Cardiac fibroblast (primary cell): Measurements from ENCODE around the gene SHD.
"Not testable (repeated sequence)": the region's sequence is repeated elsewhere in the genome, so short reads cannot be mapped to it uniquely, and the experiment has no call there.

Experiments used
- DNase-seq, 2 donors: peaks; one replicate each; pipeline versions ENCODE4 v3.0.0 to v3.0.0-alpha.2; 2010; ENCODE audit warnings: low read depth in 2 of 2
- H3K4me3 ChIP-seq, 2 donors: replicated peaks in 1 of 2; 1 replicate in 1 of 2; 2 replicates in 1 of 2; pipeline ENCODE4 v1.5.1; 2011; ENCODE audit warnings: low read depth in 2 of 2, low read length in 2 of 2, mild to moderate bottlenecking in 2 of 2, moderate library complexity in 1 of 2
- CTCF ChIP-seq: IDR thresholded peaks from one replicate; pipeline ENCODE4 v1.5.1; 2011; ENCODE audit warnings: low read depth, mild to moderate bottlenecking, low read length, inconsistent platforms

SHD gene

GRCh38 chr19:4278419-4279266 is at the start of gene SHD:
SHD (plus strand) TSS chr19:4279266; CDS start chr19:4280064, 798 bp downstream.
- TF ChIP-seq CTCF, result no peak
- no peak within 1 kb of the TSS for H3K4me3 ChIP-seq
- no peak for DNase-seq

GRCh38 chr19:4230237-4230636 is 48.8 kb upstream of the SHD start:
- not testable (repeated sequence) for DNase-seq, H3K4me3 ChIP-seq

GRCh38 chr19:4231521-4231920 is 47.5 kb upstream of the SHD start:
- H3K4me3 ChIP-seq, DNase-seq: not testable (repeated sequence)

GRCh38 chr19:4232139-4232538 is 46.9 kb upstream of the SHD start:
- not testable (repeated sequence) for DNase-seq, H3K4me3 ChIP-seq

GRCh38 chr19:4232614-4233281 is 46.3 kb upstream of the SHD start:
- H3K4me3 ChIP-seq, result no peak overlapping the region
- no peak for TF ChIP-seq CTCF
- DNase-seq, result no peak

- peak; percentile 23 to 41 for DNase-seq
- TF ChIP-seq CTCF, result peak; percentile 86
These were observed 45.7 kb upstream of the SHD start for GRCh38 chr19:4233282-4233853.

GRCh38 chr19:4234142-4234861 is 44.8 kb upstream of the SHD start:
- no peak for TF ChIP-seq CTCF

More at GRCh38 chr19:4233282-4233853, 45.7 kb upstream of the SHD start:
- H3K4me3 ChIP-seq, result no peak overlapping the region

GRCh38 chr19:4234862-4235201 is 44.2 kb upstream of the SHD start:
- TF ChIP-seq CTCF, result no peak
- H3K4me3 ChIP-seq, result no peak overlapping the region
- DNase-seq, result no peak

More at GRCh38 chr19:4234142-4234861, 44.8 kb upstream of the SHD start:
- no peak for DNase-seq
- H3K4me3 ChIP-seq, result no peak overlapping the region

- DNase-seq, H3K4me3 ChIP-seq: not testable (repeated sequence)
These were observed 41.6 kb upstream of the SHD start for GRCh38 chr19:4237510-4237909.
